HepG2 (cell line): ENCODE data around the gene SWI5. TPM values are rescaled to one million over a fixed set of nuclear protein-coding genes. Genes with fewer than 3 reads are reported as not detected.

Experiments
- ASH2L ChIP-seq: fragments of 300-600, 200-600 bp; sonication (generic); IDR thresholded peaks from 2 replicates; pipeline ENCODE4 v1.7.0; 2017; ENCODE audit warnings: low read depth, mild to moderate bottlenecking, moderate library complexity, mixed read lengths, low read length; ENCODE audit not compliant: insufficient read length
- ATF7 ChIP-seq, 2 experiments: fragments of 450-650 bp in 1 of 2; sonication (generic) in 1 of 2; formaldehyde crosslinking in 1 of 2; IDR thresholded peaks; 2 replicates each; pipeline versions ENCODE4 v1.4.0 to v1.6.1; 2016 to 2020; ENCODE audit warnings: antibody characterized with exemption in 1 of 2, mild to moderate bottlenecking in 1 of 2, missing genetic modification reagents in 1 of 2
- HIVEP1 ChIP-seq: sonication (generic); formaldehyde crosslinking; IDR thresholded peaks from 2 replicates; pipeline ENCODE4 v1.4.0; 2020; ENCODE audit warnings: mild to moderate bottlenecking, missing genetic modification reagents
- JDP2 ChIP-seq: sonication (generic); formaldehyde crosslinking; IDR thresholded peaks from 2 replicates; pipeline ENCODE4 v1.8.1; 2022; ENCODE audit warnings: missing genetic modification reagents, borderline replicate concordance
- MTA1 ChIP-seq: sonication (generic); formaldehyde crosslinking; IDR thresholded peaks from 2 replicates; pipeline ENCODE4 v1.4.0; 2020; ENCODE audit warnings: missing genetic modification reagents, mild to moderate bottlenecking, borderline replicate concordance
- YY1 ChIP-seq: IDR thresholded peaks from 2 replicates; pipeline ENCODE4 v1.6.1; 2011; ENCODE audit warnings: low read length, low read depth, moderate library complexity, mild to moderate bottlenecking; ENCODE audit not compliant: insufficient read depth, insufficient replicate concordance
- ZFP82 ChIP-seq: sonication (generic); formaldehyde crosslinking; IDR thresholded peaks from 2 replicates; pipeline ENCODE4 v1.5.1; 2020; ENCODE audit warnings: mild to moderate bottlenecking, missing genetic modification reagents, borderline replicate concordance
- ZKSCAN1 ChIP-seq: fragments of 150-350 bp; IDR thresholded peaks from 2 replicates; pipeline ENCODE4 v1.6.1; 2014; ENCODE audit warnings: low read length
- ZNF143 ChIP-seq: sonication (generic); formaldehyde crosslinking; IDR thresholded peaks from 2 replicates; pipeline ENCODE4 v1.4.0; 2020; ENCODE audit warnings: missing genetic modification reagents
- ZNF326 ChIP-seq: sonication (generic); formaldehyde crosslinking; IDR thresholded peaks from 2 replicates; pipeline ENCODE4 v1.4.0; 2020; ENCODE audit warnings: missing genetic modification reagents, borderline replicate concordance
- ZNF407 ChIP-seq: sonication (generic); formaldehyde crosslinking; IDR thresholded peaks from one replicate; pipeline ENCODE4 v1.5.1; 2020; ENCODE audit warnings: mild to moderate bottlenecking, missing genetic modification reagents; ENCODE audit errors: not compliant biosample characterization
- ZNF816 ChIP-seq: sonication (generic); formaldehyde crosslinking; IDR thresholded peaks from 2 replicates; pipeline ENCODE4 v1.8.0; 2022; ENCODE audit warnings: missing genetic modification reagents, mild to moderate bottlenecking, borderline replicate concordance
- ZNF891 ChIP-seq: sonication (generic); formaldehyde crosslinking; IDR thresholded peaks from 2 replicates; pipeline ENCODE4 v1.5.0; 2020; ENCODE audit warnings: mild to moderate bottlenecking, missing genetic modification reagents
- polyA plus RNA-seq, 8 experiments: library from polyadenylated mRNA; depleted of rRNA in 3 of 8; stranded (reverse) in 7 of 8; unstranded in 1 of 8; fragments of >200 nt; fragmentation: Illumina TruSeq in 4 of 8; extraction: Trizol in 4 of 8; gene quantifications; 2 replicates each; pipeline versions ENCODE4 v1.2.1 to v1.2.3, GENCODE V29; 2011 to 2016; ENCODE audit warnings: low read depth in 4 of 8, missing spikeins in 1 of 8, mixed read lengths in 1 of 8; ENCODE audit not compliant: insufficient read depth in 1 of 8
- total RNA-seq, 5 experiments: library from RNA; depleted of rRNA; stranded (reverse); fragments of >200 nt; fragmentation: Illumina TruSeq; extraction: Trizol; gene quantifications; 2 replicates each; pipeline ENCODE4 v1.2.3, GENCODE V29; 2016; ENCODE audit warnings: low read depth in 1 of 5
- TF ChIP-seq, protein P1 (sequence below): sonication (generic); formaldehyde crosslinking; IDR thresholded peaks from 2 replicates; pipeline ENCODE4 v1.4.0; 2020; ENCODE audit warnings: missing genetic modification reagents
- TF ChIP-seq, protein P2 (sequence below): sonication (generic); formaldehyde crosslinking; IDR thresholded peaks from 2 replicates; pipeline ENCODE4 v1.5.0; 2020; ENCODE audit warnings: mild to moderate bottlenecking, missing genetic modification reagents

The SWI5 gene
- total and polyA plus RNA-seq, 2 of the 13 experiments (the other 11 are each of a cell fraction or from before 2014, with no cell fraction given) = 39.2 to 41.0 TPM

- no peak for TF ChIP-seq ZNF407 (CRISPR knock-in tag)
- TF ChIP-seq HIVEP1 = no peak
- 0 out of 2 replicates have a peak, but pooled peaks have one; percentile 6 for TF ChIP-seq ZNF891 (CRISPR knock-in tag)
- no peak; the same call in 1 of the 2 replicates for TF ChIP-seq ZNF143 (CRISPR knock-in tag)
- peak; percentile 96 for TF ChIP-seq ATF7 (IDR thresholded peaks at IDR 0.05)
- no peak for TF ChIP-seq ATF7 (CRISPR knock-in tag; IDR thresholded peaks at IDR 0.05)
- TF ChIP-seq ZFP82 (CRISPR knock-in tag) = 0 out of 2 replicates have a peak, but pooled peaks have one; percentile 53
- TF ChIP-seq, protein P1, sequence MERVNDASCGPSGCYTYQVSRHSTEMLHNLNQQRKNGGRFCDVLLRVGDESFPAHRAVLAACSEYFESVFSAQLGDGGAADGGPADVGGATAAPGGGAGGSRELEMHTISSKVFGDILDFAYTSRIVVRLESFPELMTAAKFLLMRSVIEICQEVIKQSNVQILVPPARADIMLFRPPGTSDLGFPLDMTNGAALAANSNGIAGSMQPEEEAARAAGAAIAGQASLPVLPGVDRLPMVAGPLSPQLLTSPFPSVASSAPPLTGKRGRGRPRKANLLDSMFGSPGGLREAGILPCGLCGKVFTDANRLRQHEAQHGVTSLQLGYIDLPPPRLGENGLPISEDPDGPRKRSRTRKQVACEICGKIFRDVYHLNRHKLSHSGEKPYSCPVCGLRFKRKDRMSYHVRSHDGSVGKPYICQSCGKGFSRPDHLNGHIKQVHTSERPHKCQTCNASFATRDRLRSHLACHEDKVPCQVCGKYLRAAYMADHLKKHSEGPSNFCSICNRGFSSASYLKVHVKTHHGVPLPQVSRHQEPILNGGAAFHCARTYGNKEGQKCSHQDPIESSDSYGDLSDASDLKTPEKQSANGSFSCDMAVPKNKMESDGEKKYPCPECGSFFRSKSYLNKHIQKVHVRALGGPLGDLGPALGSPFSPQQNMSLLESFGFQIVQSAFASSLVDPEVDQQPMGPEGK (CRISPR knock-in tag) = peak; percentile 34; the same call in 1 of the 2 replicates
- TF ChIP-seq ZNF816 = peak; percentile 51; the same call in 1 of the 2 replicates
- TF ChIP-seq ZNF326 (CRISPR knock-in tag) = no peak
- peak; percentile 36 for TF ChIP-seq ASH2L
- TF ChIP-seq JDP2 (CRISPR knock-in tag) = no peak
- no peak; the same call in 1 of the 2 replicates for TF ChIP-seq MTA1 (CRISPR knock-in tag)
- TF ChIP-seq ZKSCAN1 = no peak
- TF ChIP-seq, protein P2, sequence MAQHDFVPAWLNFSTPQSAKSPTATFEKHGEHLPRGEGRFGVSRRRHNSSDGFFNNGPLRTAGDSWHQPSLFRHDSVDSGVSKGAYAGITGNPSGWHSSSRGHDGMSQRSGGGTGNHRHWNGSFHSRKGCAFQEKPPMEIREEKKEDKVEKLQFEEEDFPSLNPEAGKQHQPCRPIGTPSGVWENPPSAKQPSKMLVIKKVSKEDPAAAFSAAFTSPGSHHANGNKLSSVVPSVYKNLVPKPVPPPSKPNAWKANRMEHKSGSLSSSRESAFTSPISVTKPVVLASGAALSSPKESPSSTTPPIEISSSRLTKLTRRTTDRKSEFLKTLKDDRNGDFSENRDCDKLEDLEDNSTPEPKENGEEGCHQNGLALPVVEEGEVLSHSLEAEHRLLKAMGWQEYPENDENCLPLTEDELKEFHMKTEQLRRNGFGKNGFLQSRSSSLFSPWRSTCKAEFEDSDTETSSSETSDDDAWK (CRISPR knock-in tag) = no peak
- TF ChIP-seq YY1 = no peak
Measured at GRCh38 chr9:128275198-128276007, 673 bp upstream of the SWI5 start, which contains the start of gene GOLGA2 (continued).
